ENCODE results near the gene PLXNA4. TPM values are rescaled to one million over a fixed set of nuclear protein-coding genes. Genes with fewer than 3 reads are reported as not detected.

PLXNA4 gene
- total and polyA plus RNA-seq, 9 of the 15 experiments (the other 6 are each of a cell fraction or from before 2014, with no cell fraction given) = under 0.01 to 0.09 TPM; not detected in 7

GRCh38 chr7:132504852-132505251 is 71.4 kb downstream of the PLXNA4 start (continued):
- TF ChIP-seq THRB (CRISPR knock-in tag; conservative IDR thresholded peaks at IDR 0.05) = no peak

- peaks cover 13% of the 10 kb centered on the region for H4K20me1 ChIP-seq (replicated peaks; ENCODE audit: control insufficient read depth, insufficient read depth, low read length)
- DNase-seq (ENCODE audit: extremely low read depth in 1 of 4, low spot score in 3 of 4) (no peak), FAIRE-seq (no peak), ATAC-seq (no peak)
- H3K27ac ChIP-seq (ENCODE audit: extremely low read depth, low read depth, low read length) = no peak overlapping the region
- intact Hi-C loops (cut with micrococcal nuclease) (no loop called here), in situ Hi-C loops (cut with MboI) (no loop called here)
- under 1% methylated on average over 5 of the region's 5 CpGs for WGBS (ENCODE audit: insufficient coverage, low coverage, missing lambda C conversion rate)
- H3K9ac ChIP-seq (ENCODE audit: insufficient read depth in 1 of 2, low read depth in 2 of 2, low read length in 2 of 2) = no peak overlapping the region
- TF ChIP-seq NUFIP1 (IDR thresholded peaks at IDR 0.05; ENCODE audit: partially characterized antibody) = no peak
- ChIA-PET CTCF (ENCODE audit: low intra/inter-chr PET ratio) (no interaction called here), POLR2A (interaction anchor here (0.7 to 1.3 kb wide), 3 partner anchors 10 to 687 kb away, joined by 3 to 4 read pairs (median 4); no protein-coding TSS in a partner anchor)
- H3K4me1 ChIP-seq (replicated peaks in 1 of 2; ENCODE audit: control insufficient read depth in 2 of 2, insufficient read depth in 2 of 2, low read length in 2 of 2) = no peaks in the 10 kb centered on the region
- no peaks in the 10 kb centered on the region for H3K9me3 ChIP-seq (replicated peaks; ENCODE audit: control insufficient read depth, insufficient read depth, low read depth, low read length)
- H3K36me3 ChIP-seq (ENCODE audit: control insufficient read depth, insufficient read depth, low read length) = no peaks in the 10 kb centered on the region
- peaks cover 6% of the 10 kb centered on the region for H3K9me1 ChIP-seq (ENCODE audit: control insufficient read depth, insufficient read depth, low read length)
- no TSS peak for BruUV-seq (replicated peaks)
- H2AFZ ChIP-seq (ENCODE audit: low read depth, low read length) = no peak overlapping the region
- no peak overlapping the region for H3K4me2 ChIP-seq (ENCODE audit: insufficient read depth, low read length)
- H3K79me2 ChIP-seq (ENCODE audit: control insufficient read depth, insufficient read depth, low read length) = no peaks in the 10 kb centered on the region
- no peak overlapping the region for H3K4me3 ChIP-seq
- H3K27me3 ChIP-seq (ENCODE audit: control insufficient read depth in 2 of 2, insufficient read depth in 2 of 2, low read length in 2 of 2) = peaks cover 39 to 53% of the 10 kb centered on the region in 2 experiments
Measured at GRCh38 chr7:132504071-132504470, 72.2 kb downstream of the PLXNA4 start.

- no peak overlapping the region for H3K9ac ChIP-seq (ENCODE audit: insufficient read depth in 1 of 2, low read depth in 2 of 2, low read length in 2 of 2)
- CTCF ChIA-PET (ENCODE audit: low intra/inter-chr PET ratio) = no interaction called here
- intact Hi-C loops (cut with micrococcal nuclease) (no loop called here), in situ Hi-C loops (cut with MboI) (no loop called here)
- H3K36me3 ChIP-seq (ENCODE audit: control insufficient read depth, insufficient read depth, low read length) = no peaks in the 10 kb centered on the region
- H3K27ac ChIP-seq (ENCODE audit: extremely low read depth, low read depth, low read length) = no peak overlapping the region
- TF ChIP-seq NRF1 (conservative IDR thresholded peaks at IDR 0.05 in 1 of 2, IDR thresholded peaks at IDR 0.05 in 1 of 2) (no peak), CTCF (IDR thresholded peaks at IDR 0.05 in 2 of 3, conservative IDR thresholded peaks at IDR 0.05 in 1 of 3; ENCODE audit: insufficient read depth in 2 of 3, low read depth in 1 of 3, low read length in 3 of 3) (peak in 1 of 3 experiments; percentile 11; a peak in 1 of 6 replicates), THRA (IDR thresholded peaks at IDR 0.05) (no peak), SREBF2 (CRISPR knock-in tag; IDR thresholded peaks at IDR 0.05) (no peak), SAFB2 (IDR thresholded peaks at IDR 0.05; ENCODE audit: borderline replicate concordance, low read depth, low read length, severe bottlenecking) (no peak), FOXJ2 (tag; IDR thresholded peaks at IDR 0.05) (no peak)
- no peaks in the 10 kb centered on the region for H3K79me2 ChIP-seq (ENCODE audit: control insufficient read depth, insufficient read depth, low read length)
- no peaks in the 10 kb centered on the region for H3K4me1 ChIP-seq (replicated peaks in 1 of 2; ENCODE audit: control insufficient read depth in 2 of 2, insufficient read depth in 2 of 2, low read length in 2 of 2)
- ATAC-seq (peak; percentile 24; the same call in 1 of the 3 replicates), DNase-seq (ENCODE audit: extremely low read depth in 1 of 4, low spot score in 3 of 4) (no peak), FAIRE-seq (no peak)
- BruUV-seq (replicated peaks) = no TSS peak
- POLR2A ChIA-PET = interaction anchor here (1.0 kb wide), 1 partner anchor 9 kb away, joined by 3 read pairs; no protein-coding TSS in a partner anchor
- peaks cover 34 to 49% of the 10 kb centered on the region in 2 experiments for H3K27me3 ChIP-seq (ENCODE audit: control insufficient read depth in 2 of 2, insufficient read depth in 2 of 2, low read length in 2 of 2)
- H3K4me3 ChIP-seq = no peak overlapping the region
- H3K9me1 ChIP-seq (ENCODE audit: control insufficient read depth, insufficient read depth, low read length) = peaks cover 6% of the 10 kb centered on the region
- no peaks in the 10 kb centered on the region for H3K9me3 ChIP-seq (replicated peaks; ENCODE audit: control insufficient read depth, insufficient read depth, low read depth, low read length)
- H3K4me2 ChIP-seq (ENCODE audit: insufficient read depth, low read length) = no peak overlapping the region
- H2AFZ ChIP-seq (ENCODE audit: low read depth, low read length) = no peak overlapping the region
- H4K20me1 ChIP-seq (replicated peaks; ENCODE audit: control insufficient read depth, insufficient read depth, low read length) = peaks cover 13% of the 10 kb centered on the region
Measured at GRCh38 chr7:132503415-132503814, 72.9 kb downstream of the PLXNA4 start.
